ENCODE measurements around the gene DNAH2.

DNA sequence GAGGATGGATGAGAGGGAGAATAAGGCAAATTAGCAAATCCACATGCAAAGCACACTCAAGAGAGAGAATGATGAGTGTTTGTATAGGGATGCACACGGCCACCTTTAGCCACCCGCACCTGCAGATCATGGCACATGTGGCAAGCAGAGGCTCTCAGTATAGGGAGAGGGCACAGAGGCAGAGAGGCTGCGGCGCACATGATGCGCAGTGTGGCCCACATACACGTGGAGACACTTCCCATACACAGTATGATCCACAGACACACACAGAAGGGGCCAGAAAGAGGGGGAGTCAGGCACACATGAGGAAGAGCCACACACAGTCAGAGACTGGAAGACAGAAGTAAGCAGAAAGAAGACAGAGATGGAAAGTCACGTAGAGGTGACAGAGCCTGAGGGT lies 164.5 kb downstream of the DNAH2 start:
- no peak for TF ChIP-seq CTCF (IDR thresholded peaks at IDR 0.05)
- no peak for TF ChIP-seq POLR2A (IDR thresholded peaks at IDR 0.05)

Data from testis (tissue), 2 donors.